HG03066 (cell line): ENCODE data around the gene GLI3.

ENCODE experiments used
- ATAC-seq: cut with Tn5 transposase; IDR thresholded peaks from one replicate; pipeline ENCODE4 v1.9.1; 2021; ENCODE audit warnings: low read depth; ENCODE audit not compliant: unreplicated experiment

The GLI3 gene

GRCh38 chr7:42183547-42183946 lies 53.5 kb downstream of the GLI3 start:
- ATAC-seq, result no peak

GRCh38 chr7:42181566-42181965 lies 55.4 kb downstream of the GLI3 start:
- ATAC-seq, result no peak

DNA sequence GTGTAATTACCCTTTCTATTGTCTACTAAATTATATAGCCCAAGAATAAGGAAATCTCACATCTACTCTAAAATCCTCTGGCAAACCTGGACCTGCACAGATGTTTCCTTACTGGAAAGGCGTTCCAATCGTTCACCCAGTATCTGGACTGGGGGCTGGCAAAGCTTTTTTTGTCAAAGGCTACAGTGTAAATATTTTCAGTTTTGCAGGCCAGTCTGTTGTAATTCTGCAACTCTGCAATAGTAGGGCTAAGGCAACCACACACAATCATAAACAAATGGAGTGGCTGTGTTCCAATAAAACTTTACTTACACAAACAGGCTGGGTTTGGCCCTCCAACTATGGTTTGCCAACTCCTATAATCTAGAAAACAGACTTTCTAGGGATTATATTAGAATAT lies 56.2 kb downstream of the GLI3 start:
- no peak for ATAC-seq

GRCh38 chr7:42176724-42177101 lies 60.3 kb downstream of the GLI3 start:
- no peak for ATAC-seq

GRCh38 chr7:42175834-42176723 lies 60.9 kb downstream of the GLI3 start:
- no peak for ATAC-seq

DNA sequence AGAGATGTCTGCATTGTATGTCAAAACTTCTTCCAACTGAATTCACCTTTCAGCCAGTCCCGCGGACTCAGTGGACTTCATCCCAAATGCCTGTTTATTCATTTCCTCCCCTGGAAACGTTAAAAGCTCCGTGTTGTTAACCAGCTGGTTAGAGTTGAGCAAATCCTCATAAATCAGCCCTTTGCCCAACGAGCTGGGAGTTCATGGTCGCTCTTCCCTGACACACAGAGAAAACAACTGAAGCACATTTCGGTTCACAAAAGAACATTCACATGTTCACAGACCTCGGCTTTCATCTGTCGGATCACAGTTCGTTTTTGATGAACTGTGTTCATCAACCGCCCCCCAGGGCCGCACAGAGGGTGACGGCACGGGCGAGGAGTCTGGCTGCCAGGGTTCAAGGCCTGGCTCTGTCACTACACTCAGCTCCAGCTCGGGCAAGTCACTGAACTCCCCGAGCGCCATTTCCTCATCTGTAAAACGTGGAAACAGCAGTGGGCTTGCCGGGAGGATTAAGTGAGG lies 62.6 kb downstream of the GLI3 start:
- ATAC-seq, result no peak

- ATAC-seq, result no peak
Measured at GRCh38 chr7:42170724-42171123, 66.3 kb downstream of the GLI3 start.

DNA sequence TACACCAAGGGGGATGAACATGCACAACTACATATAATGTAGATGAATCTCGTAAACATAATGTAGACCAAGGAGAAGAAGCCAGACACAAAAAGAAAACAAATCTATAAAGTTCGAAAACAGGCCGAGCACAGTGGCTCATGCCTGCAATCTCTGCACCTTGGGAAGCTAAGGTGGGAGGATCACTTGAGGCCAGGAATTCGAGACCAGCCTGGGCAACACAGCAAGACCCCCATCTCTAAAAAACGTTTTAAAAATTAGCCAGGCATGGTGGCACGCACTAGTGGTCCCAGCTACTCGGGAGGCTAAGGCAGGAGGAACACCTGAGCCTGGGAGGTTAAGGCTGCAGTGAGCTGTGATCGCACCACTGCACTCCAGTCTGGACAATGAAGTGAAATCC lies 68.5 kb downstream of the GLI3 start:
- ATAC-seq, result no peak

GRCh38 chr7:42167631-42168236 lies 69.3 kb downstream of the GLI3 start:
- no peak for ATAC-seq

DNA sequence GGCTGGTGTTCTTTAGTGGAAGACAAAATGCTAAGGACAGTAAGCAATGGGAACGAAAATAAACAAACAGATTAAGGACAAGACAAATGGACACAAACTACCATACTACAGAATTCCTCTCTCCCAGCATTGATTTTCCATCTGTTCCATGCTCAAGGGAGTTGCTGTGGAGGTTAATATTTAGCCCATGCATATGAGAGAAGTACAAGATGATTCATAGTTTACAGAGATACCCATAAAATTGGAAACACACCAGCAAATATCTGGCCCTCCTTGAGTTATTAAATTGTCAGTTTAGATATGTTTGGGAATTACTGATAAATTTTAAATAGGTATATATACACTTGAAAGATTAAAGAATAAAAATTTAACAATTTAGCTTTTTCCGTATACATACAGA lies 69.8 kb downstream of the GLI3 start:
- no peak for ATAC-seq

DNA sequence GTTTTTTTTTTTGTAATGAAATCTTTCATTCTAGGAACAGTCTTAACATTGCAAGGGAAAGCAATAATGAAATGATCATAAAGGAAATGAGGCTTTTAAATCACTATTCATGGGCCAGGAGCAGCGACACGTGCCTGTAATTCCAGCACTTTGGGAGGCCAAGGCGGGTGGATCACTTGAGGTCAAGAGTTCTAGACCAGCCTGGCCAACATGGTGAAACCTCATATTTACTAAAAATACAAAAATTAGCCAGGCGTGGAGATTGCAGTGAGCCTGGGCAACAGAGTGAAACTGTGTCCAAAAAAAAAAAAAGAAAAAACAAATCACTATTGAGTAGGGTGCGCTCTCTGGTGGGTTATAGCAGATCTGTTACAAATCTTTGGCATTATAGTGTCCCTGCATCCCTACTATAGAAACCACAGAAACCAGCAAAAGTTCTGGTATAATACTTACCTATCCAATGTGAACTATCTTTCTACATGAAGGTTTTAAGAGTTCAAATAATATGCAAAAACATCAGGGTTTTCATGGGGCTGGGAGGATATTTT lies 72.1 kb downstream of the GLI3 start:
- no peak for ATAC-seq

- ATAC-seq, result no peak
Measured at GRCh38 chr7:42162560-42163325, 74.3 kb downstream of the GLI3 start.

DNA sequence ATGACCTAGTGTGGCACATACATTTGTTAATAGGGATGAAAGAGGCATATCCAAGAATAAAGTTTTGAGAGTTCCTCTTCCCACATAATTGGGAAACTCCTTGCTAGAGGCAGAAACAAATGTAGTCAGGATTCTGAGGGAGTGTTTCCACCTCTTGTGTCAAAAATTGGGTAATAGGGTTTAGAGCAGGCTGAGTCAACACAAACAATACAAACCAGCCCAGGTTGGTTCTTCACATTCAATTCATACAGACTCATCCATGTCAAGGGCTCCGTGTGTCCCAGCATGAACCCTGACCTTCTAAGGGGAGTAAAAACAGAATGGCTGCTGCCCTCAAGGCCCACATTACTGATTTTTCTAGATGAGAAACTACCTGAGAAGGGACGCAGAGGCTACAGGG lies 75.3 kb downstream of the GLI3 start:
- no peak for ATAC-seq

- no peak for ATAC-seq
Measured at GRCh38 chr7:42161110-42161509, 75.9 kb downstream of the GLI3 start.

DNA sequence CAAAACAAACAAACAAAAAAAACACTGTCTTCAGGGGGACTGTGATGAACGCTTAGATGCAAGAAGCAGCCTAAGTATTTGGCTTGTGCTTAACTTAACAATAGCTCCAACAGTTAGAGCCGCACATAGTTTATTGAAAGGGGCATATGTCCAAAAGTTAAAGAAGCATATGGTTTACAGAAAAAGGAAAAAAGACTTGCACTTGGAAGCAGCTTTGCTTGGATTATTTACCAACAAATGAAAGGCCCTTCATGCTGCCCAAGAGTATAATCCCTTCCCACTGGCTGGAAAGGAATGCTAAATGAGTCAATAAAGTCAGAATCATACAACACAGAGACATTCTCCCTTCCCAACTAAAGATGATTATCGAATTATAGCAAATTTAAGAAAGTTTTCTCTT lies 77.9 kb downstream of the GLI3 start:
- no peak for ATAC-seq

DNA sequence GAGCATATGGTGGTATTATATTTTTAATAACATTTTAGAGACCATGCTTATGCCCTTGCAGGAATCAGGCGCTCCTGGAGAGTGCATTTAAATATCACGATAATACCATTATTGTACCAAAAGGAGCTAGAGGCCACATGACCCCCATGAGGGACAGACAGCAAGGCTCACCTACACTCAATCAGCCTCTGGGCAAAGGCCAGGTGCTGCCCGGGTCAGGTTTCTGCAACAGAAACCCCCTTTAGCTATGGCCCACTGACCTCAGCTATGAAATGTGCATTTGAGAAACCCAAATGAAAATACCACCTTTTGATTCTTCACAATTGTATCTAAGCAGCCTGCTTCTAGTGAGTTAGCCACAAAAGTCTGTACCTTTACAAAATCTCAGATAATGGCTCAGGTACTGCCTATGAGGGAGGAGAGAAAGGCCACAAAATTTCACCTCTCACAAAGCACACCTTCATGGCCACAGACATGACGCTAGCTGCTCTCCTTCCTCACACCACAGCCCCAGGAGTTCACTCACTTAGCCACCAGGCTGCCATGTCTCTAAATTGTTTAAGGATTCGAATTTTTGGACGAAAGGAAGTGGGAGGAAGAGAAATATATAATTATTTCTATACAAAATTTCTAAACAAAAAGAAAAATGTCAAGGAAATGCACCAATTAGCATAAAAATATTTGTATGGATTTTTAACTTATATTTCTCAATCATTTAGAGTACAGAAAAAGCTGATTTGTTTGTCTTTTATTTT lies 79.9 kb downstream of the GLI3 start:
- ATAC-seq, result no peak

GRCh38 chr7:42156291-42156865 lies 80.6 kb downstream of the GLI3 start:
- no peak for ATAC-seq

DNA sequence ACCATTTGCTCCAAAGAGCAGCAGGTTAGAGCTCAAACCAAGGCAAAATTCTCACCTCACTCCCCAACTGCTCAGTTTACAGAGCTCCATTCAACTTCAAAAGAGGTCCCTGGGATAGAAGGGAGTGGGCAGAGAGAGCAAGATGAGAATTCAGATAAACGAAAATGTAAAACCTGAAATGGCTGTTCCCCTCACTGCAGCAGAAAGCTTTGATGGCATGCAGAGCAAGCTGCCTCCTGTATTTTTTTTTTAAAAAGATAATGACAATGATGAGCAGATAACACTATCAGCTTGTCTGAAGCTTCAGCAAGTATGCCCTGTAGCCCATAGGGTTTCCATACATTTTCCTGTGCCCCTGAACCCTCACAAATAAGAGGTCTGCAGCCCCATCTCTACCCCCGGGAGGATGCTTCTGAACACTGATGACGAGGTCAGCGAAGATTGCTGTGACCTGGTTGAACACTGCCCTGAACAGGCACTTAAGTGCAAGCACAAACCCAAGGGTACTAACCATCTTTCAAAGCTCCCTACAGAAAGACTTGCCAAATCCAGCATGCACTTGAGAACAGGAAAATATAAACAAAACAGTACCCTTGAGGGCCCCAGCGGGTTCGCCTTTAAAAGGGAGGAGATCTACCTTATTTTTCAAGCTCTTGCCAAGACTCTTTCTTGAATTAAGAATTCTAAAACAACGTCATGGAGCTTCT lies 81.3 kb downstream of the GLI3 start:
- no peak for ATAC-seq

GRCh38 chr7:42154173-42154572 lies 82.8 kb downstream of the GLI3 start:
- ATAC-seq, result no peak
